ENCODE measurements around the gene MEA1. TPM values are rescaled to one million over a fixed set of nuclear protein-coding genes. Genes with fewer than 3 reads are reported as not detected.

Gene MEA1
- total and polyA plus RNA-seq, 12 donors: 22.9 to 74.3 (median 28.9) TPM

GRCh38 chr6:42963855-42964605 is 49.7 kb downstream of the MEA1 start:
- H3K4me3 ChIP-seq: no peak overlapping the region
- DNase-seq (no peak), ATAC-seq (no peak)
- 84 to 88% methylated on average over 9 of the region's 9 CpGs for whole genome bisulfite sequencing, 2 donors
- no peaks in the 10 kb centered on the region for H3K9me3 ChIP-seq
- H3K27ac ChIP-seq: no peak overlapping the region
- peaks cover 0 to 71% (median 24%) of the 10 kb centered on the region in 9 donors for H3K36me3 ChIP-seq
- peaks cover 0 to 16% (median 0%) of the 10 kb centered on the region in 7 donors for H3K27me3 ChIP-seq
- peaks cover 0 to 18% (median 16%) of the 10 kb centered on the region in 9 donors for H3K4me1 ChIP-seq
- peak in 2 of 9 donors; percentile 18 to 22 for TF ChIP-seq CTCF (IDR thresholded peaks at IDR 0.05)
- intact Hi-C loops (cut with DNase I): no loop called here

GRCh38 chr6:42963179-42963854 is 50.4 kb downstream of the MEA1 start:
- Histone ChIP-seq H3K4me3 (no peak overlapping the region), H3K36me3 (peaks cover 0 to 64% (median 22%) of the 10 kb centered on the region in 9 donors), H3K4me1 (peaks cover 0 to 18% (median 16%) of the 10 kb centered on the region in 9 donors), H3K27ac (no peak overlapping the region), H3K27me3 (peaks cover 0 to 16% (median 0%) of the 10 kb centered on the region in 7 donors), H3K9me3 (no peaks in the 10 kb centered on the region)
- 86 to 89% methylated on average over 12 of the region's 12 CpGs for WGBS, 2 donors
- DNase-seq: no peak
- intact Hi-C loops (cut with DNase I): no loop called here
- ATAC-seq: no peak
- no peak for TF ChIP-seq CTCF (IDR thresholded peaks at IDR 0.05)

- H3K27ac ChIP-seq: no peak overlapping the region
- H3K36me3 ChIP-seq: peaks cover 0 to 57% (median 18%) of the 10 kb centered on the region in 9 donors
- H3K27me3 ChIP-seq: peaks cover 0 to 16% (median 0%) of the 10 kb centered on the region in 7 donors
- ATAC-seq (no peak), DNase-seq (no peak)
- H3K4me3 ChIP-seq: no peak overlapping the region
- H3K4me1 ChIP-seq: peaks cover 0 to 18% (median 16%) of the 10 kb centered on the region in 9 donors
- TF ChIP-seq CTCF (IDR thresholded peaks at IDR 0.05): no peak
- H3K9me3 ChIP-seq: no peaks in the 10 kb centered on the region
- 91 to 94% methylated on average over 12 to 13 of the region's 13 CpGs for WGBS, 2 donors
- intact Hi-C loops (cut with DNase I): no loop called here
These were observed 51.1 kb downstream of the MEA1 start for GRCh38 chr6:42962502-42963178.

GRCh38 chr6:42962096-42962495 is 51.6 kb downstream of the MEA1 start:
- Histone ChIP-seq H3K27ac (no peak overlapping the region), H3K4me1 (peaks cover 0 to 18% (median 16%) of the 10 kb centered on the region in 9 donors), H3K4me3 (no peak overlapping the region), H3K36me3 (peaks cover 0 to 52% (median 15%) of the 10 kb centered on the region in 9 donors), H3K9me3 (no peaks in the 10 kb centered on the region), H3K27me3 (peaks cover 0 to 16% (median 0%) of the 10 kb centered on the region in 7 donors)
- intact Hi-C loops (cut with DNase I): no loop called here
- DNase-seq: no peak
- no peak for ATAC-seq
- no peak for TF ChIP-seq CTCF (IDR thresholded peaks at IDR 0.05)
- 90 to 92% methylated on average over 12 of the region's 12 CpGs for WGBS, 2 donors

All from heart right ventricle (tissue), 16 donors.